IMR-90 (cell line): ENCODE measurements around the gene MTMR2. TPM values are rescaled to one million over a fixed set of nuclear protein-coding genes. Genes with fewer than 3 reads are reported as not detected.

Experiments used
- ATAC-seq: fragments of 200-7000 bp; cut with Tn5 transposase; 2 replicates; pipeline ENCODE4 v1.9.1; 2020; ENCODE audit warnings: low read depth, mild to moderate bottlenecking, moderate library complexity
- BruUV-seq: library from RNA; stranded (reverse); fragments of 400-500 nt; replicated peaks from 2 replicates; lab custom pipeline; 2021; lab: Mats Ljungman, UMichigan
- CTCF ChIA-PET: fragments of 300-600 bp; formaldehyde crosslinking; extraction: SDS; loops from one replicate; lab custom pipeline; 2021; ENCODE audit warnings: antibody characterized with exemption; lab: Yijun Ruan, JAX
- POLR2A ChIA-PET: fragments of 300-600 bp; sonication (Branson Sonifier 250); formaldehyde crosslinking; loops from one replicate; lab custom pipeline; 2022; ENCODE audit warnings: antibody characterized with exemption; ENCODE audit not compliant: unreplicated experiment; lab: Charles Lee
- DNase-seq: peaks from one replicate; pipeline ENCODE4 v3.0.0; 2013
- H2AFZ ChIP-seq: replicated peaks from 2 replicates; pipeline ENCODE3; 2013; ENCODE audit warnings: low read length, mild to moderate bottlenecking; ENCODE audit not compliant: poor library complexity
- H2AK5ac ChIP-seq: 2 replicates; pipeline ENCODE4 v1.6.1; 2013; ENCODE audit warnings: low read depth, low read length, inconsistent platforms
- H2AK9ac ChIP-seq: replicated peaks from 2 replicates; pipeline ENCODE3; 2013; ENCODE audit warnings: mild to moderate bottlenecking, low read depth, low read length, moderate library complexity; ENCODE audit not compliant: poor library complexity
- H2BK120ac ChIP-seq: 2 replicates; pipeline ENCODE4 v1.6.1; 2013; ENCODE audit warnings: low read depth, low read length, inconsistent platforms
- H2BK15ac ChIP-seq: 3 replicates; pipeline ENCODE4 v1.6.1; 2013; ENCODE audit warnings: low read depth, low read length, inconsistent platforms
- H2BK20ac ChIP-seq: 2 replicates; pipeline ENCODE4 v1.6.1; 2013; ENCODE audit warnings: low read depth, mild to moderate bottlenecking, inconsistent platforms, low read length, moderate library complexity
- H2BK5ac ChIP-seq: 2 replicates; pipeline ENCODE4 v1.6.1; 2013; ENCODE audit warnings: mild to moderate bottlenecking, low read depth, low read length, inconsistent platforms; ENCODE audit not compliant: poor library complexity, severe bottlenecking
- H3K14ac ChIP-seq: replicated peaks from 2 replicates; pipeline ENCODE4 v1.6.1; 2013; ENCODE audit warnings: low read depth, low read length, inconsistent platforms
- H3K18ac ChIP-seq: 2 replicates; pipeline ENCODE4 v1.6.1; 2013; ENCODE audit warnings: low read depth, low read length, control low read depth
- H3K23ac ChIP-seq: 2 replicates; pipeline ENCODE4 v1.6.1; 2013; ENCODE audit warnings: low read depth, low read length, inconsistent platforms
- H3K27ac ChIP-seq: 2 replicates; pipeline ENCODE4 v1.5.1; 2013; ENCODE audit warnings: mild to moderate bottlenecking, control low read depth, low read length; ENCODE audit not compliant: insufficient read depth
- H3K27me3 ChIP-seq: 2 replicates; pipeline ENCODE4 v1.6.1; 2013; ENCODE audit warnings: low read length; ENCODE audit not compliant: control insufficient read depth, insufficient read depth
- H3K36me3 ChIP-seq: 2 replicates; pipeline ENCODE4 v1.6.1; 2013; ENCODE audit warnings: low read length, mixed read lengths; ENCODE audit not compliant: control insufficient read depth, insufficient read depth
- H3K4ac ChIP-seq: 2 replicates; pipeline ENCODE4 v1.6.1; 2013; ENCODE audit warnings: low read depth, low read length, inconsistent platforms
- H3K4me1 ChIP-seq: 2 replicates; pipeline ENCODE4 v1.6.1; 2013; ENCODE audit warnings: low read length, mixed read lengths; ENCODE audit not compliant: control insufficient read depth, insufficient read depth
- H3K4me2 ChIP-seq: 2 replicates; pipeline ENCODE4 v1.6.1; 2013; ENCODE audit warnings: low read depth, mild to moderate bottlenecking, control low read depth, low read length, moderate library complexity
- H3K4me3 ChIP-seq: 2 replicates; pipeline ENCODE4 v1.5.1; 2013; ENCODE audit warnings: low read depth, mild to moderate bottlenecking, control low read depth, low read length, moderate library complexity; ENCODE audit not compliant: insufficient read depth
- H3K56ac ChIP-seq: 2 replicates; pipeline ENCODE4 v1.6.1; 2013; ENCODE audit warnings: low read length, inconsistent platforms; ENCODE audit not compliant: insufficient read depth; ENCODE audit errors: extremely low read depth
- H3K79me1 ChIP-seq, 2 experiments: 2 replicates each; pipeline ENCODE4 v1.6.1; 2013; ENCODE audit warnings: low read length in 2 of 2, inconsistent platforms in 1 of 2, low read depth in 1 of 2
- H3K9ac ChIP-seq: 2 replicates; pipeline ENCODE4 v1.6.1; 2013; ENCODE audit warnings: low read depth, low read length, control low read depth
- H3K9me1 ChIP-seq: 2 replicates; pipeline ENCODE4 v1.6.1; 2013; ENCODE audit warnings: low read length, inconsistent platforms; ENCODE audit not compliant: insufficient read depth
- H3K9me3 ChIP-seq: 2 replicates; pipeline ENCODE4 v1.6.1; 2013; ENCODE audit warnings: low read length; ENCODE audit not compliant: control insufficient read depth, insufficient read depth
- H4K20me1 ChIP-seq: 2 replicates; pipeline ENCODE4 v1.6.1; 2013; ENCODE audit warnings: low read length, inconsistent platforms; ENCODE audit not compliant: insufficient read depth
- H4K5ac ChIP-seq: 2 replicates; pipeline ENCODE4 v1.6.1; 2013; ENCODE audit warnings: mild to moderate bottlenecking, low read depth, low read length, control low read depth
- H4K8ac ChIP-seq, 2 experiments: 2 replicates each; pipeline ENCODE4 v1.6.1; 2013; ENCODE audit warnings: low read depth in 2 of 2, low read length in 2 of 2, control low read depth in 1 of 2, inconsistent platforms in 1 of 2
- H4K91ac ChIP-seq: 2 replicates; pipeline ENCODE4 v1.6.1; 2013; ENCODE audit warnings: low read depth, low read length, inconsistent platforms; ENCODE audit not compliant: insufficient read depth
- BHLHE40 ChIP-seq: fragments of 150-350 bp; IDR thresholded peaks from 2 replicates; pipeline ENCODE4 v1.6.1; 2016; ENCODE audit warnings: mild to moderate bottlenecking, low read depth, low read length
- CEBPB ChIP-seq: IDR thresholded peaks from 2 replicates; pipeline ENCODE4 v1.6.1; 2012; ENCODE audit warnings: low read depth, low read length, improper control_type of control experiment
- CHD1 ChIP-seq: IDR thresholded peaks from 2 replicates; pipeline ENCODE4 v1.6.1; 2012; ENCODE audit warnings: low read depth, low read length, improper control_type of control experiment
- FOS ChIP-seq: fragments of 150-350 bp; IDR thresholded peaks from 2 replicates; pipeline ENCODE4 v1.6.1; 2016; ENCODE audit warnings: low read depth, low read length
- MAFK ChIP-seq: IDR thresholded peaks from 2 replicates; pipeline ENCODE4 v1.6.1; 2012; ENCODE audit warnings: low read depth, low read length, improper control_type of control experiment
- MAZ ChIP-seq: IDR thresholded peaks from 2 replicates; pipeline ENCODE4 v1.6.1; 2012; ENCODE audit warnings: low read depth, mild to moderate bottlenecking, low read length, improper control_type of control experiment, moderate library complexity, borderline replicate concordance
- MXI1 ChIP-seq: IDR thresholded peaks from 2 replicates; pipeline ENCODE4 v1.6.1; 2012; ENCODE audit warnings: low read depth, mild to moderate bottlenecking, low read length, moderate library complexity, borderline replicate concordance
- NFE2L2 ChIP-seq: fragments of 150-350 bp; IDR thresholded peaks from 2 replicates; pipeline ENCODE4 v1.6.1; 2016; ENCODE audit warnings: low read depth, mild to moderate bottlenecking, low read length
- POLR2A ChIP-seq: IDR thresholded peaks from 2 replicates; pipeline ENCODE4 v1.6.1; 2012; ENCODE audit warnings: mild to moderate bottlenecking, low read depth, low read length
- RAD21 ChIP-seq: IDR thresholded peaks from 2 replicates; pipeline ENCODE4 v1.6.1; 2012; ENCODE audit warnings: low read length, improper control_type of control experiment
- RCOR1 ChIP-seq: IDR thresholded peaks from 2 replicates; pipeline ENCODE4 v1.6.1; 2012; ENCODE audit warnings: mild to moderate bottlenecking, low read length, improper control_type of control experiment; ENCODE audit not compliant: insufficient replicate concordance
- RFX5 ChIP-seq: IDR thresholded peaks from 2 replicates; pipeline ENCODE4 v1.8.0; 2012; ENCODE audit warnings: low read depth, mild to moderate bottlenecking, low read length, moderate library complexity
- SMC3 ChIP-seq: fragments of 150-350 bp; IDR thresholded peaks from 2 replicates; pipeline ENCODE4 v1.6.1; 2016; ENCODE audit warnings: low read depth, mild to moderate bottlenecking, antibody characterized with exemption, low read length, moderate library complexity
- WGBS, 2 experiments: methylation state at CpG; one replicate each; pipeline versions ENCODE4 v1.1.5 to v1.1.7; 2013; ENCODE audit warnings: missing lambda C conversion rate in 2 of 2; ENCODE audit not compliant: insufficient read length in 1 of 2; ENCODE audit errors: extremely low coverage in 2 of 2; 5-methylcytosine and 5-hydroxymethylcytosine counted together
- dilution Hi-C: fragments of 300-500 bp; cut with HindIII; formaldehyde crosslinking; loops from one replicate; pipeline ENCODE4 v1.14.3; 2018; ENCODE audit warnings: low sequenced_read_pairs; ENCODE audit not compliant: unreplicated experiment
- in situ Hi-C: fragments of 300-500 bp; cut with MboI; formaldehyde crosslinking; loops from 3 replicates; pipeline ENCODE4 v1.14.3; 2019; ENCODE audit warnings: low sequenced_read_pairs, inconsistent platforms, mixed read lengths
- intact Hi-C: fragments of 100-400 bp; cut with micrococcal nuclease; formaldehyde crosslinking; loops from 2 replicates; pipeline ENCODE4 v1.10.0; 2022
- polyA plus RNA-seq, 3 experiments: library from polyadenylated mRNA; depleted of rRNA; stranded (reverse); fragments of >200 nt; gene quantifications; 2 replicates each; pipeline ENCODE4 v1.2.3, GENCODE V29; 2012; ENCODE audit warnings: low replicate concordance in 1 of 3
- total RNA-seq: library from RNA; depleted of rRNA; stranded (reverse); fragments of >200 nt; gene quantifications from 2 replicates; pipeline ENCODE4 v1.2.3, GENCODE V29; 2012
- TF ChIP-seq, protein P1 (sequence below): conservative IDR thresholded peaks from 2 replicates; pipeline ENCODE4 v1.5.1; 2012; ENCODE audit warnings: mild to moderate bottlenecking, low read depth, low read length, improper control_type of control experiment
- TF ChIP-seq, protein P2 (sequence below): fragments of 150-350 bp; IDR thresholded peaks from 2 replicates; pipeline ENCODE4 v1.6.1; 2016; ENCODE audit warnings: low read depth, mild to moderate bottlenecking, low read length, moderate library complexity, borderline replicate concordance

MTMR2 gene
- total and polyA plus RNA-seq, 2 of the 4 experiments (the other 2 are of a cell fraction) = 16.6 to 30.6 TPM

DNA sequence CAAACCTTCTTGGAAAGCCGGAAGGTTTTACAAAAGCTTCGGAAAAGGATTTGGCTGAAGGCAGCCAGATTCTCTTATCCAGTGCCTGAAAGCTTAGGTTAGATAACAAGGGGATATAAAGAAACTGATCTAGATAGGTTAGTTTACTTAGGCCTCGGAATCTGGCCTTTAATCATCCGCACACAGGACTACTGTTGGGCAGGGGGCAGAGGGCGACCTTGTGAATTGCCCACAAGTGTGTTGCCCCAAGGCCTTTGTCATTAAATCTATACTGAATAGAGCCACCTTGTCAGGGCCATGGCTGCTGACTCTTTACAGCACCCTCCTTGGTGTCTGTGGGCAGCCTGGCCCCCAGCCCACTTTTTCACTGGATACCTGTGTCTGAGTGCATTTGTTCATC, 9.7 kb upstream of the MTMR2 start:
- Histone ChIP-seq H3K79me1 (no peaks in the 10 kb centered on the region), H4K20me1 (no peaks in the 10 kb centered on the region), H3K27me3 (no peaks in the 10 kb centered on the region), H4K8ac (no peak overlapping the region), H3K56ac (no peak overlapping the region), H3K14ac (no peak overlapping the region), H2BK5ac (no peak overlapping the region), H2BK15ac (no peak overlapping the region), H3K27ac (no peak overlapping the region), H3K36me3 (no peaks in the 10 kb centered on the region), H4K91ac (no peak overlapping the region), H2AFZ (no peak overlapping the region), H3K4me1 (no peaks in the 10 kb centered on the region), H2AK9ac (no peak overlapping the region), H3K23ac (no peak overlapping the region), H2BK120ac (no peak overlapping the region), H2BK20ac (no peak overlapping the region), H3K4ac (no peak overlapping the region), H3K9ac (no peak overlapping the region), H3K9me3 (peaks cover 3% of the 10 kb centered on the region), H2AK5ac (no peak overlapping the region), H4K5ac (no peak overlapping the region), H3K9me1 (no peaks in the 10 kb centered on the region), H3K18ac (no peak overlapping the region), H3K4me3 (no peak overlapping the region), H3K4me2 (no peak overlapping the region)
- in situ Hi-C loops = no loop called here
- intact Hi-C loops = no loop called here
- BruUV-seq = no TSS peak
- dilution Hi-C loops = no loop called here
- ChIA-PET POLR2A (no interaction called here), CTCF (no interaction called here)
- ATAC-seq = no peak
- DNase-seq = no peak
- WGBS, 2 experiments = 92% methylated on average over 5 of the region's 5 CpGs; no CpG with 5 or more reads in 1 of the 2 experiments
- no peak for TF ChIP-seq RAD21
- no peak for TF ChIP-seq RCOR1
- no peak for TF ChIP-seq NFE2L2
- no peak for TF ChIP-seq RFX5
- TF ChIP-seq MAZ = no peak
- no peak for TF ChIP-seq CEBPB
- TF ChIP-seq SMC3 = no peak
- TF ChIP-seq, protein P1, sequence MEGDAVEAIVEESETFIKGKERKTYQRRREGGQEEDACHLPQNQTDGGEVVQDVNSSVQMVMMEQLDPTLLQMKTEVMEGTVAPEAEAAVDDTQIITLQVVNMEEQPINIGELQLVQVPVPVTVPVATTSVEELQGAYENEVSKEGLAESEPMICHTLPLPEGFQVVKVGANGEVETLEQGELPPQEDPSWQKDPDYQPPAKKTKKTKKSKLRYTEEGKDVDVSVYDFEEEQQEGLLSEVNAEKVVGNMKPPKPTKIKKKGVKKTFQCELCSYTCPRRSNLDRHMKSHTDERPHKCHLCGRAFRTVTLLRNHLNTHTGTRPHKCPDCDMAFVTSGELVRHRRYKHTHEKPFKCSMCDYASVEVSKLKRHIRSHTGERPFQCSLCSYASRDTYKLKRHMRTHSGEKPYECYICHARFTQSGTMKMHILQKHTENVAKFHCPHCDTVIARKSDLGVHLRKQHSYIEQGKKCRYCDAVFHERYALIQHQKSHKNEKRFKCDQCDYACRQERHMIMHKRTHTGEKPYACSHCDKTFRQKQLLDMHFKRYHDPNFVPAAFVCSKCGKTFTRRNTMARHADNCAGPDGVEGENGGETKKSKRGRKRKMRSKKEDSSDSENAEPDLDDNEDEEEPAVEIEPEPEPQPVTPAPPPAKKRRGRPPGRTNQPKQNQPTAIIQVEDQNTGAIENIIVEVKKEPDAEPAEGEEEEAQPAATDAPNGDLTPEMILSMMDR = no peak
- no peak for TF ChIP-seq BHLHE40
- TF ChIP-seq FOS = no peak
- no peak for TF ChIP-seq CHD1
- no peak for TF ChIP-seq MAFK
- TF ChIP-seq, protein P2, sequence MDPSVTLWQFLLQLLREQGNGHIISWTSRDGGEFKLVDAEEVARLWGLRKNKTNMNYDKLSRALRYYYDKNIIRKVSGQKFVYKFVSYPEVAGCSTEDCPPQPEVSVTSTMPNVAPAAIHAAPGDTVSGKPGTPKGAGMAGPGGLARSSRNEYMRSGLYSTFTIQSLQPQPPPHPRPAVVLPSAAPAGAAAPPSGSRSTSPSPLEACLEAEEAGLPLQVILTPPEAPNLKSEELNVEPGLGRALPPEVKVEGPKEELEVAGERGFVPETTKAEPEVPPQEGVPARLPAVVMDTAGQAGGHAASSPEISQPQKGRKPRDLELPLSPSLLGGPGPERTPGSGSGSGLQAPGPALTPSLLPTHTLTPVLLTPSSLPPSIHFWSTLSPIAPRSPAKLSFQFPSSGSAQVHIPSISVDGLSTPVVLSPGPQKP = no peak
- TF ChIP-seq MXI1 = no peak
- TF ChIP-seq POLR2A = no peak
